K562 (cell line): ENCODE measurements around the gene FASN. TPM values are rescaled to one million over a fixed set of nuclear protein-coding genes. Genes with fewer than 3 reads are reported as not detected.

Experiments used
- ATAC-seq: fragments of 200-7000 bp; cut with Tn5 transposase; 3 replicates; pipeline ENCODE4 v1.9.1; 2020; ENCODE audit warnings: moderate library complexity
- BruUV-seq: library from RNA; stranded (reverse); fragments of 400-500 nt; replicated peaks from 2 replicates; lab custom pipeline; 2021; lab: Mats Ljungman, UMichigan
- CTCF ChIA-PET: fragments of 300-600 bp; formaldehyde crosslinking; extraction: SDS; loops from one replicate; lab custom pipeline; 2021; ENCODE audit warnings: low intra/inter-chr PET ratio; lab: Yijun Ruan, JAX
- POLR2A ChIA-PET: fragments of 300-600, 350-650 bp; sonication (Branson Sonifier 250); formaldehyde crosslinking; extraction: SDS; loops from one replicate; lab custom pipeline; 2021; ENCODE audit warnings: antibody characterized with exemption, inconsistent platforms; lab: Yijun Ruan, JAX
- DNase-seq, 4 experiments: peaks; one replicate each; pipeline versions ENCODE4 v3.0.0 to v3.0.0-alpha.2; 2011 to 2018; ENCODE audit warnings: low spot score in 3 of 4, mixed read lengths in 3 of 4; ENCODE audit errors: extremely low read depth in 1 of 4
- FAIRE-seq: peaks from 2 replicates; lab custom pipeline; 2011; peaks lifted over from hg19 to GRCh38; lab: Jason Lieb, UNC
- H2AFZ ChIP-seq: 2 replicates; pipeline ENCODE4 v1.6.0; 2011; ENCODE audit warnings: low read depth, low read length, control low read depth, inconsistent platforms
- H3K27ac ChIP-seq: fragments of 200-600 bp; 3 replicates; pipeline ENCODE4 v1.8.0; 2011; ENCODE audit warnings: low read depth, mild to moderate bottlenecking, control low read depth, inconsistent platforms, low read length, moderate library complexity, mixed read lengths; ENCODE audit errors: extremely low read depth
- H3K27me3 ChIP-seq, 2 experiments: fragments of 300-600 bp in 1 of 2; 2 replicates in 1 of 2; 3 replicates in 1 of 2; pipeline versions ENCODE4 v1.6.0 to v1.8.0; 2011; ENCODE audit warnings: inconsistent platforms in 2 of 2, low read length in 2 of 2, mild to moderate bottlenecking in 1 of 2, mixed read lengths in 1 of 2, moderate library complexity in 1 of 2; ENCODE audit not compliant: control insufficient read depth in 2 of 2, insufficient read depth in 2 of 2
- H3K36me3 ChIP-seq: fragments of 300-600 bp; 3 replicates; pipeline ENCODE4 v1.8.0; 2011; ENCODE audit warnings: mild to moderate bottlenecking, low read length, inconsistent platforms; ENCODE audit not compliant: control insufficient read depth, insufficient read depth
- H3K4me1 ChIP-seq, 2 experiments: fragments of 200-600 bp in 1 of 2; replicated peaks in 1 of 2; 2 replicates in 1 of 2; 3 replicates in 1 of 2; pipeline versions ENCODE4 v1.5.1 to v1.8.0; 2011; ENCODE audit warnings: inconsistent platforms in 2 of 2, low read length in 2 of 2, mild to moderate bottlenecking in 1 of 2, mixed read lengths in 1 of 2, moderate library complexity in 1 of 2; ENCODE audit not compliant: control insufficient read depth in 2 of 2, insufficient read depth in 2 of 2
- H3K4me2 ChIP-seq: 2 replicates; pipeline ENCODE4 v1.6.1; 2011; ENCODE audit warnings: low read length, control low read depth, inconsistent platforms, mixed read lengths; ENCODE audit not compliant: insufficient read depth
- H3K4me3 ChIP-seq: fragments of 200-600 bp; sonication (generic), shearing (Covaris generic); 2 replicates; pipeline ENCODE4 v1.5.1; 2016; ENCODE audit warnings: control low read depth, inconsistent platforms
- H3K79me2 ChIP-seq: fragments of 200-600 bp; 3 replicates; pipeline ENCODE4 v1.8.0; 2011; ENCODE audit warnings: low read length, inconsistent platforms; ENCODE audit not compliant: control insufficient read depth, insufficient read depth
- H3K9ac ChIP-seq, 2 experiments: 2 replicates each; pipeline versions ENCODE4 v1.6.0 to v1.6.1; 2011; ENCODE audit warnings: low read depth in 2 of 2, low read length in 2 of 2, control low read depth in 1 of 2, inconsistent platforms in 1 of 2, mild to moderate bottlenecking in 1 of 2, mixed read lengths in 1 of 2; ENCODE audit not compliant: insufficient read depth in 1 of 2
- H3K9me1 ChIP-seq: one replicate; pipeline ENCODE4 v1.6.0; 2011; ENCODE audit warnings: inconsistent platforms, mild to moderate bottlenecking, low read length, moderate library complexity; ENCODE audit not compliant: control insufficient read depth, insufficient read depth
- H3K9me3 ChIP-seq: replicated peaks from 2 replicates; pipeline ENCODE4 v1.5.1; 2011; ENCODE audit warnings: low read depth, low read length, inconsistent platforms; ENCODE audit not compliant: control insufficient read depth, insufficient read depth
- H4K20me1 ChIP-seq: replicated peaks from 2 replicates; pipeline ENCODE4 v1.6.1; 2011; ENCODE audit warnings: low read length, inconsistent platforms, mixed read lengths; ENCODE audit not compliant: control insufficient read depth, insufficient read depth
- MAZ ChIP-seq, 2 experiments: fragments of 450-650 bp in 1 of 2; sonication (generic) in 1 of 2; formaldehyde crosslinking; IDR thresholded peaks in 1 of 2; conservative IDR thresholded peaks in 1 of 2; 2 replicates each; pipeline versions ENCODE4 v1.4.0 to v1.5.0; 2020; ENCODE audit warnings: mild to moderate bottlenecking in 1 of 2, missing genetic modification reagents in 1 of 2
- ZNF174 ChIP-seq: fragments of 250-450 bp; sonication (Bioruptor Pico); IDR thresholded peaks from 2 replicates; pipeline ENCODE4 v1.4.0; 2020; ENCODE audit warnings: mild to moderate bottlenecking
- ZNF551 ChIP-seq: fragments of 250-450 bp; sonication (Bioruptor Pico); IDR thresholded peaks from 2 replicates; pipeline ENCODE4 v1.5.0; 2021; ENCODE audit warnings: mild to moderate bottlenecking, moderate library complexity
- WGBS: fragments of 100-300 bp; shearing (Covaris generic); methylation state at CpG from one replicate; pipeline ENCODE4 v1.1.6; 2016; ENCODE audit warnings: low coverage, mixed read lengths; ENCODE audit not compliant: insufficient coverage; ENCODE audit errors: missing lambda C conversion rate; 5-methylcytosine and 5-hydroxymethylcytosine counted together
- in situ Hi-C: fragments of 300-500 bp; cut with MboI; formaldehyde crosslinking; loops from 4 replicates; pipeline ENCODE4 v1.15.0; 2018; ENCODE audit warnings: inconsistent platforms, mixed read lengths
- intact Hi-C: fragments of 100-400 bp; cut with micrococcal nuclease; formaldehyde crosslinking; loops from 2 replicates; pipeline ENCODE4 v1.14.2; 2022
- polyA plus RNA-seq, 8 experiments: library from polyadenylated mRNA; depleted of rRNA in 4 of 8; stranded (reverse) in 5 of 8; unstranded in 3 of 8; fragments of >200 nt; fragmentation: Nextera tagmentation in 2 of 8; fragmentation: Illumina TruSeq in 1 of 8; extraction: Ambion mirVana in 2 of 8; extraction: Trizol in 1 of 8; gene quantifications; 2 replicates each; pipeline versions ENCODE4 v1.2.1 to v1.2.3, GENCODE V29; 2011 to 2014; ENCODE audit warnings: inconsistent platforms in 1 of 8, missing spikeins in 1 of 8
- total RNA-seq, 7 experiments: library from RNA; depleted of rRNA in 6 of 7; stranded (reverse); fragments of >200 nt in 6 of 7; fragmentation: Illumina TruSeq in 2 of 7; extraction: Trizol in 2 of 7; gene quantifications; 2 replicates each; pipeline versions ENCODE4 v1.2.1 to v1.2.3, GENCODE V29; 2011 to 2021; ENCODE audit warnings: low replicate concordance in 1 of 7
- TF ChIP-seq, protein P1 (sequence below): fragments of 250-450 bp; sonication (Bioruptor Pico); IDR thresholded peaks from 2 replicates; pipeline ENCODE4 v1.5.0; 2020; ENCODE audit warnings: mild to moderate bottlenecking
- TF ChIP-seq, protein P2 (sequence below): fragments of 450-650 bp; IDR thresholded peaks from 2 replicates; pipeline ENCODE4 v1.6.1; 2016; ENCODE audit warnings: missing biosample characterization, missing genetic modification characterization
- TF ChIP-seq, protein P3 (sequence below), 3 experiments: IDR thresholded peaks in 2 of 3; conservative IDR thresholded peaks in 1 of 3; 2 replicates each; pipeline ENCODE4 v1.5.1; 2011 to 2012; ENCODE audit warnings: low read length in 3 of 3, mild to moderate bottlenecking in 3 of 3, control low read depth in 2 of 3, improper control_type of control experiment in 1 of 3, inconsistent platforms in 1 of 3, low read depth in 1 of 3, mixed read lengths in 1 of 3, moderate library complexity in 1 of 3; ENCODE audit not compliant: insufficient read depth in 2 of 3
- TF ChIP-seq, protein P4 (sequence below): fragments of 450-650 bp; IDR thresholded peaks from 2 replicates; pipeline ENCODE4 v1.6.1; 2018; ENCODE audit not compliant: partially characterized antibody

The FASN gene
- total and polyA plus RNA-seq, 9 of the 15 experiments (the other 6 are each of a cell fraction or from before 2014, with no cell fraction given): 0.15 to 663 (median 49.9) TPM

DNA sequence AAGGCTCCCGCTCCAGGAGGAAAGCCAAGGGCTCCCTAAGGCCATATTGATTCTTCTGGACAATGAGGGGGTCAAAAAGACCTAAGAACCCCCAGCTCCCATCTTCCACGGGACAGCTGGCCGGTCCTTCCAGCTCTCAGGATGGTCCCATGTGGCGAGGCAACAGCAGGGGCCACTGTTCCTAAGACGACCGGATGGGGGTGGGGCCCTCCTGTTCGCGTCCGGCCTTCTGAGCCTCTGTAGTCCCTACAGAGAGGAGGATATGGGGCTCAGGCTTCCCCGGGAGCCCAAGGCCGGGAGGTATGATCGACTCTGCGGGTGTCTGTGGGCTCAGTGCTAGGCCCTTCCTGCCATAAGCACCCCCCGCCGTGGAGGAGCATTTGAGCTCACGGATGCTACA is 54.5 kb downstream of the FASN start:
- peaks cover 15% of the 10 kb centered on the region; the same call in 2 of the 3 replicates for H3K36me3 ChIP-seq
- H3K79me2 ChIP-seq: no peaks in the 10 kb centered on the region
- no peak overlapping the region for H3K27ac ChIP-seq
- no peaks in the 10 kb centered on the region for H3K27me3 ChIP-seq
- in situ Hi-C loops (no loop called here), intact Hi-C loops (no loop called here)
- TF ChIP-seq, protein P1, sequence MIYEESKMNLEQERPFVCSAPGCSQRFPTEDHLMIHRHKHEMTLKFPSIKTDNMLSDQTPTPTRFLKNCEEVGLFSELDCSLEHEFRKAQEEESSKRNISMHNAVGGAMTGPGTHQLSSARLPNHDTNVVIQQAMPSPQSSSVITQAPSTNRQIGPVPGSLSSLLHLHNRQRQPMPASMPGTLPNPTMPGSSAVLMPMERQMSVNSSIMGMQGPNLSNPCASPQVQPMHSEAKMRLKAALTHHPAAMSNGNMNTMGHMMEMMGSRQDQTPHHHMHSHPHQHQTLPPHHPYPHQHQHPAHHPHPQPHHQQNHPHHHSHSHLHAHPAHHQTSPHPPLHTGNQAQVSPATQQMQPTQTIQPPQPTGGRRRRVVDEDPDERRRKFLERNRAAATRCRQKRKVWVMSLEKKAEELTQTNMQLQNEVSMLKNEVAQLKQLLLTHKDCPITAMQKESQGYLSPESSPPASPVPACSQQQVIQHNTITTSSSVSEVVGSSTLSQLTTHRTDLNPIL (CRISPR knock-in tag): no peak
- TF ChIP-seq ZNF551 (no peak), ZNF174 (CRISPR knock-in tag) (no peak), MAZ (CRISPR knock-in tag; conservative IDR thresholded peaks at IDR 0.05 in 1 of 2, IDR thresholded peaks at IDR 0.05 in 1 of 2) (no peak)
- TF ChIP-seq, protein P2, sequence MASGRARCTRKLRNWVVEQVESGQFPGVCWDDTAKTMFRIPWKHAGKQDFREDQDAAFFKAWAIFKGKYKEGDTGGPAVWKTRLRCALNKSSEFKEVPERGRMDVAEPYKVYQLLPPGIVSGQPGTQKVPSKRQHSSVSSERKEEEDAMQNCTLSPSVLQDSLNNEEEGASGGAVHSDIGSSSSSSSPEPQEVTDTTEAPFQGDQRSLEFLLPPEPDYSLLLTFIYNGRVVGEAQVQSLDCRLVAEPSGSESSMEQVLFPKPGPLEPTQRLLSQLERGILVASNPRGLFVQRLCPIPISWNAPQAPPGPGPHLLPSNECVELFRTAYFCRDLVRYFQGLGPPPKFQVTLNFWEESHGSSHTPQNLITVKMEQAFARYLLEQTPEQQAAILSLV (tag): no peak
- TF ChIP-seq, protein P3, sequence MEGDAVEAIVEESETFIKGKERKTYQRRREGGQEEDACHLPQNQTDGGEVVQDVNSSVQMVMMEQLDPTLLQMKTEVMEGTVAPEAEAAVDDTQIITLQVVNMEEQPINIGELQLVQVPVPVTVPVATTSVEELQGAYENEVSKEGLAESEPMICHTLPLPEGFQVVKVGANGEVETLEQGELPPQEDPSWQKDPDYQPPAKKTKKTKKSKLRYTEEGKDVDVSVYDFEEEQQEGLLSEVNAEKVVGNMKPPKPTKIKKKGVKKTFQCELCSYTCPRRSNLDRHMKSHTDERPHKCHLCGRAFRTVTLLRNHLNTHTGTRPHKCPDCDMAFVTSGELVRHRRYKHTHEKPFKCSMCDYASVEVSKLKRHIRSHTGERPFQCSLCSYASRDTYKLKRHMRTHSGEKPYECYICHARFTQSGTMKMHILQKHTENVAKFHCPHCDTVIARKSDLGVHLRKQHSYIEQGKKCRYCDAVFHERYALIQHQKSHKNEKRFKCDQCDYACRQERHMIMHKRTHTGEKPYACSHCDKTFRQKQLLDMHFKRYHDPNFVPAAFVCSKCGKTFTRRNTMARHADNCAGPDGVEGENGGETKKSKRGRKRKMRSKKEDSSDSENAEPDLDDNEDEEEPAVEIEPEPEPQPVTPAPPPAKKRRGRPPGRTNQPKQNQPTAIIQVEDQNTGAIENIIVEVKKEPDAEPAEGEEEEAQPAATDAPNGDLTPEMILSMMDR (IDR thresholded peaks at IDR 0.05 in 2 of 3, conservative IDR thresholded peaks at IDR 0.05 in 1 of 3; ENCODE audit: insufficient read depth in 2 of 3, low read depth in 1 of 3, low read length in 3 of 3): 0 out of 6 replicates have a peak, but pooled peaks of 1 of the 3 experiments have one; percentile 4
- TF ChIP-seq, protein P4, sequence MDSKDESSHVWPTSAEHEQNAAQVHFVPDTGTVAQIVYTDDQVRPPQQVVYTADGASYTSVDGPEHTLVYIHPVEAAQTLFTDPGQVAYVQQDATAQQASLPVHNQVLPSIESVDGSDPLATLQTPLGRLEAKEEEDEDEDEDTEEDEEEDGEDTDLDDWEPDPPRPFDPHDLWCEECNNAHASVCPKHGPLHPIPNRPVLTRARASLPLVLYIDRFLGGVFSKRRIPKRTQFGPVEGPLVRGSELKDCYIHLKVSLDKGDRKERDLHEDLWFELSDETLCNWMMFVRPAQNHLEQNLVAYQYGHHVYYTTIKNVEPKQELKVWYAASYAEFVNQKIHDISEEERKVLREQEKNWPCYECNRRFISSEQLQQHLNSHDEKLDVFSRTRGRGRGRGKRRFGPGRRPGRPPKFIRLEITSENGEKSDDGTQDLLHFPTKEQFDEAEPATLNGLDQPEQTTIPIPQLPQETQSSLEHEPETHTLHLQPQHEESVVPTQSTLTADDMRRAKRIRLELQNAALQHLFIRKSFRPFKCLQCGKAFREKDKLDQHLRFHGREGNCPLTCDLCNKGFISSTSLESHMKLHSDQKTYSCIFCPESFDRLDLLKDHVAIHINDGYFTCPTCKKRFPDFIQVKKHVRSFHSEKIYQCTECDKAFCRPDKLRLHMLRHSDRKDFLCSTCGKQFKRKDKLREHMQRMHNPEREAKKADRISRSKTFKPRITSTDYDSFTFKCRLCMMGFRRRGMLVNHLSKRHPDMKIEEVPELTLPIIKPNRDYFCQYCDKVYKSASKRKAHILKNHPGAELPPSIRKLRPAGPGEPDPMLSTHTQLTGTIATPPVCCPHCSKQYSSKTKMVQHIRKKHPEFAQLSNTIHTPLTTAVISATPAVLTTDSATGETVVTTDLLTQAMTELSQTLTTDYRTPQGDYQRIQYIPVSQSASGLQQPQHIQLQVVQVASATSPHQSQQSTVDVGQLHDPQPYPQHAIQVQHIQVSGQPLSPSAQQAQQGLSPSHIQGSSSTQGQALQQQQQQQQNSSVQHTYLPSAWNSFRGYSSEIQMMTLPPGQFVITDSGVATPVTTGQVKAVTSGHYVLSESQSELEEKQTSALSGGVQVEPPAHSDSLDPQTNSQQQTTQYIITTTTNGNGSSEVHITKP: peak; percentile 37
- TF ChIP-seq, all 486 proteins: peak for 2
- Histone ChIP-seq H3K4me1 (peaks cover 0 to 52% of the 10 kb centered on the region in 2 experiments; a peak in 3 of 5 replicates), H3K9me3 (no peaks in the 10 kb centered on the region), H4K20me1 (no peaks in the 10 kb centered on the region), H3K4me3 (no peak overlapping the region), H3K9ac (peak overlapping the region in 1 of 2 experiments; percentile 74; a peak in 2 of 4 replicates), H3K9me1 (peaks cover 2% of the 10 kb centered on the region), H2AFZ (peak overlapping the region; percentile 65), H3K4me2 (no peak overlapping the region)
- 52% methylated on average over 16 of the region's 16 CpGs for WGBS
- ATAC-seq (peak; percentile 75), DNase-seq (no peak), FAIRE-seq (no peak)
- CTCF ChIA-PET: no interaction called here
- no TSS peak for BruUV-seq
- POLR2A ChIA-PET: interaction anchor here (0.7 to 1.7 kb wide), 3 partner anchors 9 to 1127 kb away, joined by 3 to 6 read pairs (median 5); no protein-coding TSS in a partner anchor
